Kidney (tissue), 14 donors: ENCODE data around the gene YBX1. TPM values are rescaled to one million over a fixed set of nuclear protein-coding genes. Genes with fewer than 3 reads are reported as not detected.

Source experiments
- DNase-seq, 5 donors: peaks; one replicate each; pipeline ENCODE4 v3.0.0-alpha.2; 2013 to 2020
- FAIRE-seq: peaks from 2 replicates; lab custom pipeline; 2012; peaks lifted over from hg19 to GRCh38; lab: Jason Lieb, UNC
- H3K27ac ChIP-seq, 2 donors: one replicate each; pipeline ENCODE4 v1.7.0; 2013; ENCODE audit warnings: low read depth in 2 of 2, low read length in 2 of 2, inconsistent platforms in 1 of 2
- H3K27me3 ChIP-seq: one replicate; pipeline ENCODE4 v1.7.1; 2013; ENCODE audit warnings: low read length, inconsistent platforms; ENCODE audit not compliant: control insufficient read depth, insufficient read depth
- H3K36me3 ChIP-seq, 3 donors: one replicate each; pipeline versions ENCODE4 v1.7.0 to v1.7.1; 2013; ENCODE audit warnings: low read length in 3 of 3, control low read depth in 1 of 3, inconsistent platforms in 1 of 3; ENCODE audit not compliant: insufficient read depth in 3 of 3, control insufficient read depth in 2 of 3
- H3K4me1 ChIP-seq, 3 donors: one replicate each; pipeline versions ENCODE4 v1.7.0 to v1.7.1; 2013; ENCODE audit warnings: low read length in 3 of 3, inconsistent platforms in 1 of 3, low read depth in 1 of 3; ENCODE audit not compliant: control insufficient read depth in 2 of 3, insufficient read depth in 2 of 3
- H3K4me3 ChIP-seq, 3 donors: one replicate each; pipeline versions ENCODE4 v1.7.0 to v1.8.1; 2013; ENCODE audit warnings: low read length in 3 of 3, control low read depth in 1 of 3, inconsistent platforms in 1 of 3
- H3K9ac ChIP-seq, 3 donors: one replicate each; pipeline versions ENCODE4 v1.7.0 to v1.7.1; 2013; ENCODE audit warnings: low read length in 3 of 3, control low read depth in 1 of 3, inconsistent platforms in 1 of 3
- H3K9me3 ChIP-seq, 3 donors: one replicate each; pipeline versions ENCODE4 v1.7.0 to v1.7.1; 2013; ENCODE audit warnings: low read length in 3 of 3, control low read depth in 1 of 3, inconsistent platforms in 1 of 3; ENCODE audit not compliant: control insufficient read depth in 2 of 3, insufficient read depth in 1 of 3
- intact Hi-C: fragments of 100-400 bp; cut with DNase I; formaldehyde crosslinking; loops from one replicate; pipeline ENCODE4 v1.11.1; 2022
- polyA plus RNA-seq: library from polyadenylated mRNA; stranded (reverse); fragments of 350-450 nt; fragmentation: Illumina TruSeq; extraction: RNeasy Lipid Tissue Mini Kit (QIAGEN cat#74804); gene quantifications from one replicate; pipeline ENCODE4 v1.2.3, GENCODE V29; 2014; ENCODE audit warnings: low read depth, low replicate concordance; ENCODE audit not compliant: insufficient read depth
- total RNA-seq: library from RNA; stranded (reverse); fragmentation: NEBNext Ultra II Directional; extraction: Animal tissue kit (Norgen Biotek cat#: 25700); gene quantifications from one replicate; pipeline ENCODE4 v1.2.1, GENCODE V29; 2021
- TF ChIP-seq, protein P1 (sequence below): IDR thresholded peaks from 3 replicates; pipeline ENCODE4 v1.5.1; 2012; ENCODE audit warnings: mild to moderate bottlenecking, moderate library complexity, borderline replicate concordance; ENCODE audit not compliant: insufficient read depth; ENCODE audit errors: extremely low read depth
- donor health status: control.
- donor health status: control.
- donor health status: control.
- donor health status: control.
- donor health status: control.
- donor health status: DM: yes; HTN: yes; CAD: no.
- donor health status: Normal renal cell carcinoma (clear cell type).

The YBX1 gene
- total and polyA plus RNA-seq, 2 donors from 2014 or later, result 395 to 418 TPM

GRCh38 chr1:42657201-42657600 lies 25.0 kb upstream of the YBX1 start:
- Histone ChIP-seq H3K9me3 (no peaks in the 10 kb centered on the region), H3K27ac (no peak overlapping the region), H3K4me1 (peaks cover 0 to 7% (median 5%) of the 10 kb centered on the region in 3 donors), H3K36me3 (peaks cover 0 to 3% (median 0%) of the 10 kb centered on the region in 3 donors), H3K27me3 (no peaks in the 10 kb centered on the region), H3K9ac (peak overlapping the region in 1 of 3 donors; percentile 84), H3K4me3 (peak overlapping the region in 1 of 3 donors; percentile 99)
- FAIRE-seq (no peak), DNase-seq (no peak)
- intact Hi-C loops, result no loop called here
- TF ChIP-seq, protein P1, sequence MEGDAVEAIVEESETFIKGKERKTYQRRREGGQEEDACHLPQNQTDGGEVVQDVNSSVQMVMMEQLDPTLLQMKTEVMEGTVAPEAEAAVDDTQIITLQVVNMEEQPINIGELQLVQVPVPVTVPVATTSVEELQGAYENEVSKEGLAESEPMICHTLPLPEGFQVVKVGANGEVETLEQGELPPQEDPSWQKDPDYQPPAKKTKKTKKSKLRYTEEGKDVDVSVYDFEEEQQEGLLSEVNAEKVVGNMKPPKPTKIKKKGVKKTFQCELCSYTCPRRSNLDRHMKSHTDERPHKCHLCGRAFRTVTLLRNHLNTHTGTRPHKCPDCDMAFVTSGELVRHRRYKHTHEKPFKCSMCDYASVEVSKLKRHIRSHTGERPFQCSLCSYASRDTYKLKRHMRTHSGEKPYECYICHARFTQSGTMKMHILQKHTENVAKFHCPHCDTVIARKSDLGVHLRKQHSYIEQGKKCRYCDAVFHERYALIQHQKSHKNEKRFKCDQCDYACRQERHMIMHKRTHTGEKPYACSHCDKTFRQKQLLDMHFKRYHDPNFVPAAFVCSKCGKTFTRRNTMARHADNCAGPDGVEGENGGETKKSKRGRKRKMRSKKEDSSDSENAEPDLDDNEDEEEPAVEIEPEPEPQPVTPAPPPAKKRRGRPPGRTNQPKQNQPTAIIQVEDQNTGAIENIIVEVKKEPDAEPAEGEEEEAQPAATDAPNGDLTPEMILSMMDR, result no peak

GRCh38 chr1:42657981-42658876 lies 24.0 kb upstream of the YBX1 start, which contains the start of gene PPIH:
PPIH (plus strand) TSS chr1:42658423; CDS start chr1:42658447, 24 bp downstream.
- H3K27ac ChIP-seq, result peak within 1 kb of the TSS; percentile 62 to 83
- peak within 1 kb of the TSS; percentile 77 to 99 (median 94) for H3K4me3 ChIP-seq
- peak within 1 kb of the TSS; percentile 48 to 97 (median 84) for H3K9ac ChIP-seq
- H3K4me1 ChIP-seq, result peaks cover 0 to 7% (median 5%) of the 10 kb centered on the region in 3 donors
- FAIRE-seq, result no peak
- H3K27me3 ChIP-seq, result no peaks in the 10 kb centered on the region
- DNase-seq, result peak; percentile 96 to 98 (median 98)
- H3K9me3 ChIP-seq, result no peaks in the 10 kb centered on the region
- intact Hi-C loops, result no loop called here
- TF ChIP-seq, protein P1, result peak; percentile 37
- H3K36me3 ChIP-seq, result peaks cover 0 to 3% (median 0%) of the 10 kb centered on the region in 3 donors

DNA sequence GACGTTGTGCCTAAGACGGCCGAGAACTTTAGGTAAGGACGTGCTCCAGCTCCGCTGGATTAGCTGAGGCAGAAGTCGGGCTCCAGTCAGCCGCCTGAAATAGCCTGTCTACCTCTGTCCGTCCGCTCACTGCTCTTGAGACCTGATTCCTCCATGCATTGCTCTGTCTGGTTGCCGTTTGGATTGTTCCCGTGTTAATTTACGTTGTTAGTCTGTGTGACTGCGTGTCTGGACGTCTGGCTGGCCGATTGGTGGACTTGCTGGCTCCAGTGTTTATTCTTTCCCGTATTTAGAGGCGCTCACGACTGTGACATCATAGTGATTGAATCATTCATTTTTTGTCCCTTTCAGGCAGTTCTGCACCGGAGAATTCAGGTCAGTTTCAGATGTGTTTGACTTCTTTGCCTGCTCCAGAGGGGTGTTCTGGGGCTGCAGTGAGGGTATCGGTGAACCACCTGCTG lies 23.3 kb upstream of the YBX1 start:
- Histone ChIP-seq H3K4me3 (peak overlapping the region; percentile 77 to 99 (median 94)), H3K9me3 (no peaks in the 10 kb centered on the region), H3K9ac (peak overlapping the region; percentile 48 to 97 (median 84)), H3K4me1 (peaks cover 0 to 7% (median 5%) of the 10 kb centered on the region in 3 donors), H3K27me3 (no peaks in the 10 kb centered on the region), H3K27ac (no peak overlapping the region), H3K36me3 (peaks cover 0 to 3% (median 0%) of the 10 kb centered on the region in 3 donors)
- intact Hi-C loops, result no loop called here
- DNase-seq (peak in 1 of 5 donors; percentile 3), FAIRE-seq (no peak)
- TF ChIP-seq, protein P1, result no peak
